ENCODE data around the gene RHOD. TPM values are rescaled to one million over a fixed set of nuclear protein-coding genes. Genes with fewer than 3 reads are reported as not detected.

RHOD gene, protein sequence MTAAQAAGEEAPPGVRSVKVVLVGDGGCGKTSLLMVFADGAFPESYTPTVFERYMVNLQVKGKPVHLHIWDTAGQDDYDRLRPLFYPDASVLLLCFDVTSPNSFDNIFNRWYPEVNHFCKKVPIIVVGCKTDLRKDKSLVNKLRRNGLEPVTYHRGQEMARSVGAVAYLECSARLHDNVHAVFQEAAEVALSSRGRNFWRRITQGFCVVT
- total RNA-seq: 100 to 1,000 TPM in 1 of 4 donors, 10 to 100 TPM in 3; 74.6 to 109 (median 87.8) TPM

DNA sequence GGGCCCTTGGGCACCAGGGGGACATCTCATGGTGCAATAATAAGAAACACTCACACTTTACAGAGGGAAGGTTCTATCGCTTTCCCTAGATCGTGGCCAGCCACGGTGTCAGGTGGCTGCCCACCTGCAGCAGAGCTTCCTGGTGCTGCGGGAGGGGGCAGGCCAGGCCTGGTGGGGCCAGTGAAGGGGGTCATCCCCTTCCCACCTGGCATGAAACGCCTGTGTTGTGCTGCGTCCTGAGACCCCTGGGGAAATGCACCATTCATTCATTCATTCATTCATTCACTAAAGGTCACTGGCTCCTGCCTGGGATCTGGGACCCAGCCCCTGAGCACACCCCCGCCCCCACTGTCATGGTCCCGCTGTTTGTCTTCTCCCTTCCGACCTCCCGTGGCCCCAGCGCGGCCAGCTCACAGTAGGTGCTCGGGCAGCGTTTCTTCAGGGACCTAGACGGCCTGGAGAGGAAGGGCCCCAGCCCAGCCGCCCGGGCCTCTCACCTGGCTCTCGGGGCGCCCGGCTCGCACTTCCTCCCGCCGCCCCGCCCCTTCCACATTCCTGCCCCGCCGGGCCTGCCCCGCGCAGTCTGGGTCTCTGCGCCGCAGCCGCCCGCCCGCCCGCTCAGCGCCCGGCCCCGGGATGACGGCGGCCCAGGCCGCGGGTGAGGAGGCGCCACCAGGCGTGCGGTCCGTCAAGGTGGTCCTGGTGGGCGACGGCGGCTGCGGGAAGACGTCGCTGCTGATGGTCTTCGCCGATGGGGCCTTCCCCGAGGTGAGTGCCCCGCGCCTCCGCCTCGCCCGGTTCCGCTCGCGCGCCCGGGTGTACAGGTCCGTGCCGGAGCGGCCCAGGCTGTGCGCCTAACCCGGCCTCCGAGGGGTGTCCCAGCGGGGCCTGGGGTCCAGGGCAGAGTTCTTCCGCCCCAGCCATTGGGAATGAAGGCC lies at the start of gene RHOD:
Gene RHOD (plus strand): TSS at position 581 of the 938 bp plus-strand sequence. CDS start 56 bp downstream, at position 637.
- DNase-seq (ENCODE audit: low spot score in 2 of 2): no peak
- TF ChIP-seq, protein P1, sequence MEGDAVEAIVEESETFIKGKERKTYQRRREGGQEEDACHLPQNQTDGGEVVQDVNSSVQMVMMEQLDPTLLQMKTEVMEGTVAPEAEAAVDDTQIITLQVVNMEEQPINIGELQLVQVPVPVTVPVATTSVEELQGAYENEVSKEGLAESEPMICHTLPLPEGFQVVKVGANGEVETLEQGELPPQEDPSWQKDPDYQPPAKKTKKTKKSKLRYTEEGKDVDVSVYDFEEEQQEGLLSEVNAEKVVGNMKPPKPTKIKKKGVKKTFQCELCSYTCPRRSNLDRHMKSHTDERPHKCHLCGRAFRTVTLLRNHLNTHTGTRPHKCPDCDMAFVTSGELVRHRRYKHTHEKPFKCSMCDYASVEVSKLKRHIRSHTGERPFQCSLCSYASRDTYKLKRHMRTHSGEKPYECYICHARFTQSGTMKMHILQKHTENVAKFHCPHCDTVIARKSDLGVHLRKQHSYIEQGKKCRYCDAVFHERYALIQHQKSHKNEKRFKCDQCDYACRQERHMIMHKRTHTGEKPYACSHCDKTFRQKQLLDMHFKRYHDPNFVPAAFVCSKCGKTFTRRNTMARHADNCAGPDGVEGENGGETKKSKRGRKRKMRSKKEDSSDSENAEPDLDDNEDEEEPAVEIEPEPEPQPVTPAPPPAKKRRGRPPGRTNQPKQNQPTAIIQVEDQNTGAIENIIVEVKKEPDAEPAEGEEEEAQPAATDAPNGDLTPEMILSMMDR (IDR thresholded peaks at IDR 0.05): no peak
- no peak for TF ChIP-seq POLR2A (IDR thresholded peaks at IDR 0.05)
- H3K4me3 ChIP-seq (ENCODE audit: low read depth, poor library complexity, severe bottlenecking): peak within 1 kb of the TSS; percentile 30
- intact Hi-C loops (cut with DNase I; ENCODE audit: low total_unique reads): no loop called here
- 6 to 10% methylated on average over 27 to 29 of the region's 72 CpGs for WGBS, 2 donors

DNA sequence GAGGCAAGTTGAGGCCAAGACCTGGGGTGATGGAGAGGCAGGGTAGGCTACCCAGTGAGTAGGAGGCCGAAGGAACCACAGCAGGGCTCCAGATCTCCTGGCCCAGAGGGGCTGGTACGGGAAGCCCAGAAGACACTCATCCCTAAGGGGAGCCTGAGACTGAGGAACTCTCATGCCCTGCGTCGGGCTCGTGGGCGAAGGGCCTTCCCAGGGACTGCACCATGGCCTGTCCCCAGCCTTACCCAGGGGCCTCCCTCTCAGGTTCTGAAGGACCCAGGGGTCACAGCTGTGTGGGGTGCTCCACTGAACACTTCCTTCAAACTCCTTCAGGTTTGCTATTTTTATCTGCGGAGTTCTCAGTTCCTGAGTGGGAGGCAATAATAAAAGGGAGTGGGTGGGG lies 49.5 kb upstream of the RHOD start:
- no peak overlapping the region for H3K4me3 ChIP-seq (ENCODE audit: low read depth, poor library complexity, severe bottlenecking)
- TF ChIP-seq, protein P1 (IDR thresholded peaks at IDR 0.05): no peak
- TF ChIP-seq POLR2A (IDR thresholded peaks at IDR 0.05): no peak
- WGBS, 2 donors: 95 to 97% methylated on average over 7 of the region's 7 CpGs
- intact Hi-C loops (cut with DNase I; ENCODE audit: low total_unique reads): no loop called here
- DNase-seq (ENCODE audit: low spot score in 2 of 2): no peak

DNA sequence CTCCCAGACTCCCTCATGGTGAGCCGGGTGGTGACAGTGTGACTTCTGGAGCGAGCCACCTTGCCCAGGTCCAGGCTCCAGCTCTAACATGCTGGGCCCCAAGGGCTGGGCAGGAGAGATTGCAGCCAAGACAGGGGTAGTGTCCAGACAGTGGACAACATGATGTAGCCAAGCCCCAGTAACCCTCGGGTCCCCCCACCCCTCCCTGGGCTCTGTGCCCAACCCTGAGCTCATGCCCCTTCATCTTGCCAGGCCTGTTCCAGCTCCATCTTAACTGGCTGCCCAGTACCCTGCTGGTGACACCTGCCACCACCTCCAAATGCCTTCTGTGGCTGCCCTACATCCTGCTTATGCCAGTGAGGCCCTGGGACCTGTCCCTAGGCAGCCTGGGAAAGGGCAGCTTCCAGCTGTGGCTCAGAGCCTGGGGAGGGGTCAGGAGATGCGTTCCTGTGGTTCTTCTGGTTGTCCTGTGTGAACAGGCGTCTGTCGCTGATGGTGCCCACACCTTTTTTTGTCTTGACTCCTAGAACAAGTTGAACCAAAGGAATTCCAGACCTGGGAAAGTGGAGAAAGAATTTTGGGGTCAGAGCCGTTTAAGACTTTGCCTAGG lies 46.2 kb upstream of the RHOD start:
- 69 to 72% methylated on average over 7 of the region's 7 CpGs for WGBS, 2 donors
- no peak for TF ChIP-seq POLR2A (IDR thresholded peaks at IDR 0.05)
- TF ChIP-seq, protein P1 (IDR thresholded peaks at IDR 0.05): no peak
- H3K4me3 ChIP-seq (ENCODE audit: low read depth, poor library complexity, severe bottlenecking): no peak overlapping the region
- no peak for DNase-seq (ENCODE audit: low spot score in 2 of 2)
- intact Hi-C loops (cut with DNase I; ENCODE audit: low total_unique reads): no loop called here

DNA sequence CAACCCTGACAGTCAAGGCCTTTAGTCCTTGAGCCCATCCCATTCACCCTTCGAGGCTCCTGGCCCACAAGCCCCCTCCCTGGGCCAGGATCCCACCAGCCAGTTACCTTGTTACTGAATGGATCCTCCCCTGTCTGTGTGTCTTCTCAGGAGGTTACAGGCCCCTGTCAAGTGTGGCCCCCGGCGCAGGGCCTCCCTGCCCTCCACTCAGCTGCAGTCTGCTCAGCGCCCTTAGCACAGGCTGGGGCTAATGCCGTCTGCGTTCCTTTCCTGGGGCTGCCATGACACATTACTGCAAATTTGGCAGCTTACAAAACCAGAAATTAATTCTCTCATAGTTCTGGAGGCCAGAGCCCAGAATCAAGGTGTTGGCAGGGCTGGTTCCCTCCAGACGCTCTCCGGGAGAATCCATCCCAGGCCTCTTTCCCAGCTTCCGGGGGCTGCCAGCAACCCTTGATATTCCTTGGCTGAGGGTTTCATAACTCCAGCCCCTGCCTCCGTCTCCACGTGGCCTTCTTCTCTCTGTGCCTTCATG lies 43.1 kb upstream of the RHOD start:
- DNase-seq (ENCODE audit: low spot score in 2 of 2): no peak
- 79 to 82% methylated on average over 11 of the region's 11 CpGs for whole genome bisulfite sequencing, 2 donors
- no peak for TF ChIP-seq POLR2A (IDR thresholded peaks at IDR 0.05)
- TF ChIP-seq, protein P1 (IDR thresholded peaks at IDR 0.05): no peak
- H3K4me3 ChIP-seq (ENCODE audit: low read depth, poor library complexity, severe bottlenecking): no peak overlapping the region
- intact Hi-C loops (cut with DNase I; ENCODE audit: low total_unique reads): no loop called here

DNA sequence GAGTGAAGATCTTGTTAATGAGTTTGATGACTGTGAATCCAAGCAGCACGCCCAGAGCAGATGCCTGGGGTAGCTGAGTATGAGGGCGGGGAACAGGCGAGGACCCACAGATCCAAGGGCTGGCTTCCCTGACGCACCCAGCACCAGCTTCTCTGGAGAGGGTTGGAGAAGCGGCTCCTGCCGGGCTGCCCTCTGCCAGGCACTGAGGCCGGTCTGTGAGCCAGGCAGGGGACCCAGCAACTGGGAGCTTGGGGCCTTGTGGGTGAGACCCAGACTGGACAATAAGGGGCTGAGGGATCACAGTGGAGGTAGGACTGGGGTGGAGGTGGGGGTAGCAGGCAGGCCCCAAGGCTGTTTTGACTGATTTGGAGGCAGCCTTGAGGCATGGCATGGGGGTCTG lies 42.3 kb upstream of the RHOD start:
- no peak overlapping the region for H3K4me3 ChIP-seq (ENCODE audit: low read depth, poor library complexity, severe bottlenecking)
- WGBS, 2 donors: 88 to 96% methylated on average over 7 of the region's 7 CpGs
- intact Hi-C loops (cut with DNase I; ENCODE audit: low total_unique reads): no loop called here
- TF ChIP-seq, protein P1 (IDR thresholded peaks at IDR 0.05): no peak
- TF ChIP-seq POLR2A (IDR thresholded peaks at IDR 0.05): no peak
- no peak for DNase-seq (ENCODE audit: low spot score in 2 of 2)
